HG02852 (cell line): ENCODE data around the gene IKBKE.

Experiments used
- ATAC-seq: cut with Tn5 transposase; IDR thresholded peaks from one replicate; pipeline ENCODE4 v1.9.1; 2021; ENCODE audit warnings: mild to moderate bottlenecking, moderate library complexity; ENCODE audit not compliant: unreplicated experiment

Gene IKBKE

DNA sequence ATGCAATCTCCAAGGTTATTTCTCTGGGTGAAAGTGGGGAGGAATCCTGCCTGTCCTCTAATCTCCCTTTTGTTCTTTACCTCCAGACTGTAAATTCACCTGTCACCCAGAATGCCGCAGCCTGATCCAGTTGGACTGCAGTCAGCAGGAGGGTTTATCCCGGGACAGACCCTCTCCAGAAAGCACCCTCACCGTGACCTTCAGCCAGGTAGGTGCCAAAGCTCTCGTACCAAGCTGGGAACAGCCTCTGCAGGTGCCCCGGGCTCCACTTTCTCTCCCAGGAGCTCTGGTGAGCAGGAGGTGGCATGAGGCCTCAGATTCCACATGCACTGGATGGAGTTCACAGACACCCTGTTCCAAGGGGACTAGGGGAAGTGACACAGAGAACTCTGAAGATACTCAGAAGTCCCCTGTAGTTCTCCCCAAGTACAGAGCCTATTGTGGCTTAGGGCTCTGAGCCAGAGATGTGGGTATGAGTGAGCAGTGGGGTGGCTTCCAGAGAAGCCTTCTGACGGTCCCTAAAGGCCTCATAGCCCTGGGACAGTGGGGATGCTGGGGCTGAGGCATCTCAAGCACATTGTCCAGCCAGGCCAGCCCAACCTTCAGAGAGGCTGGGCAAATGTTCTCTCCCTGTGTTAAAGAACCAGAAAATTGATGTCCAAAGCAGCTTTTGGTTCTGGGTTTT is 68.0 kb downstream of the IKBKE start:
- ATAC-seq, result no peak

DNA sequence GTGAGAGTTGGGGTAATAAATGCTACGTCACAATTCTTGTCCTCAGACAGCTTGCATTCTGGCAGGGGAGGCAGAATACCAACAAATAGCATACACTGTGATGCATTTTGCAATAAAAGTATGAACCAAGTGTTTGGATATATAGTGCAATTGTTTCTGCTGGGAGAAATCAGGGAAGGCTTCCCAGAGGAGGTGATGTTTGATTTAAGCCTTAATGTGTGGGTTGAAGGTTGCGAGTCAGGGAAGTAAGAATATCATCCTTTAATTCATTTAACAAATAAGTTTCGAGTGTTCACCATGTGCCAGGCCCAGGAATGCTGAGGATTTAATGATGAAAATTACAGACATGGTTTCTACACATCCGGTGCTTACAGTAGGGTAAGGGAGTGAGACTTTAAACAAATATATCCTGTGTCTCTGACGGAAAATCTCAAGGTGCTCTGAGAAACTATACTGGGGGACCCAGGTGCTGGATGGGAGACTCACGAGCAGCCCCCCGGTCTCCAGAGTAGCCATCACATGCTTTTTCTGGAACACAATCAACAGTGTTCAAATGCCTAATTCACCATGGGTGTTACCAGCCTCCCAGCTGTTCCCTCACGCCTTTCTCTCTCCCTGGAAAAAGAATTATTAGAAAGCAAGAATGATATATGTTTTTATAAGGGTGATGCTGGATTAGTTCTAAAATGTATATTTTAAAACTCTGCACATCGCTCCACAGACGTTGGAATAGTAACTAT is 68.8 kb downstream of the IKBKE start:
- ATAC-seq, result no peak

- no peak for ATAC-seq
These were observed 69.9 kb downstream of the IKBKE start for GRCh38 chr1:206540044-206540780.

DNA sequence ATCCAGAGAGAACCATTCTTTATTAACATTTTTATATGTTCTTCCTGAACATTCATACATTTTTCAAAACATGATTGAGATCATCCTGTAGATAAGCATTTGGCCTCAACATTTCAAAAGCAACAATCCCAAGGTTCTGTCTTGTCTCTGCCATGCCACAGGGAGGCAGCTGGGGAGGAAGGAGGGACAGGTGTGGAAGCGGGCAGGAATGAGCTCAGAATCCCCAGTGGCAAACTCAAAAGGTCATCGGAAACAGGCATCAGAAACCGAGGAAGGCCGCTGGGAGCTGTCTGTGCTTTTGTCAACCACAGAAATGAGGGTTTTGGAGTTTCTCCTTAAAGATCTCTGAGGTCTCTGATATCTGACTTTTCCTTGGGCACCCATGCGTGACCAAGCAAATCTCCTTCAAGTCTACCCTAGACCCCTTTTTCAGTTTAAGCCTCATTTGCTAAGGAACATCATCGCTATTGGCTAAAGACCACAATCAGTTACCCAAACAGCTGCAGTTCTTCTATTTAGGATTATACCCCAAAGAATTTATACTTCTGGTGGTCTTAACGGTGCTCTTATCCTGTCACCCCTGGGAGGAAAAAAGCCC is 71.1 kb downstream of the IKBKE start:
- no peak for ATAC-seq

DNA sequence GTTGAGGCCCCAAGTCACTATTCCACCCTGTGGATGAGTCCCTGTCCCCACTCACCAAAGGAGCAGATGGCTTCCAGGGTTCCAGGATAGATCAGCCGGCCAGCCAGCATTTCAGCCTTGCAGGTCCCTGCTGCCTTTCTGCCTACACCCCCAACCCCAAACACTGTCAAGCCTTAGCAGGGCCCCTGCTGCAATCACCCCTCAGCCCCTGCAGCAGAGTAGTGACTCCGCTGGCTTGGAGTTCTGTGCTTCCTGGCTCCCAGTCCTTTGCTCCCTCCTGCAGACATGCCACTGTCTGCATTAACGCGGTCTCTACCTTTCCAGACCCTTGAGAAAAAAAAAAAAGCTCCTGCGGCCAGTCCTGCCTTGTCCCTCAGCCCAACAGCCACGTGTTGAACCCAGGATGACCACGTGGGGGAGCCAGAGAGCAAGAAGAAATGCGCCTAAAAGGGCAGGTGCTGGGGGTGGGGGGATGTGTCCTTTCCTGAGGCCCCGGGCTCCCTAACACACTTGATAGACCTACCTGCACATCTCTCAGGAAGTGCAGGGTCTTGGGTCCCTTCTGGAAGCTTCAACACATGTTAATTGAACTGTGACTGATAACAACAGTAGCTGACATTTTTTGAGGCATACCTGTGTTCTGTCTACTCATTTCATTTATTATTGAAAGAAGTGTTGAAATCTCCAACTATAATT is 74.4 kb downstream of the IKBKE start:
- no peak for ATAC-seq

DNA sequence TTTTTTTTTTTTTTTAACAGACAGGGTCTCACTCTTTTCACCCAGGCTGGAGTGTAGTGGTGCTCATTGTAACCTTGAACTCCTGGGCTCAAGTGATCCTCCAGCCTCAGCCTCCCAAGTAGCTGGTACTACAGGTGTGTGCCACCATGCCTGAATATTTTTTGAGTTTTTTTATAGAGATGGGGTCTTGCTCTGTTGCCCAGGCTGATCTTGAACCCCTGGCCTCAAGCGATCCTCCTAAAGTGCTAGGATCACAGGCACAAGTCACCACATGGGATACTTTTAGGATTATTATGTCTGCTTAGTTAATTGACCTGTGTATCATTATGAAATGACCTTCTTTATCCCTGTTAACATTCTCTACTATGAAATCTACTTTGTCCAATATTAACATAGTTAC is 75.1 kb downstream of the IKBKE start:
- no peak for ATAC-seq
